A204.1 (cell line): ENCODE results near the gene GSTM2.

Experiments
- FAIRE-seq: peaks from 2 replicates; lab custom pipeline; 2012; peaks lifted over from hg19 to GRCh38; lab: Jason Lieb, UNC

The GSTM2 gene

GRCh38 chr1:109630081-109630897, 37.6 kb upstream of the GSTM2 start:
- no peak for FAIRE-seq

- no peak for FAIRE-seq
These were observed 36.9 kb upstream of the GSTM2 start for GRCh38 chr1:109630898-109631512.

GRCh38 chr1:109631513-109632505, 36.0 kb upstream of the GSTM2 start:
- no peak for FAIRE-seq

GRCh38 chr1:109632671-109633346, 35.0 kb upstream of the GSTM2 start:
- FAIRE-seq, result no peak

- FAIRE-seq, result no peak
These were observed 33.6 kb upstream of the GSTM2 start for GRCh38 chr1:109634292-109634691.

GRCh38 chr1:109634771-109635750, 32.8 kb upstream of the GSTM2 start:
- FAIRE-seq, result no peak

- no peak for FAIRE-seq
These were observed 32.0 kb upstream of the GSTM2 start for GRCh38 chr1:109635862-109636200.

GRCh38 chr1:109636201-109636952, 31.5 kb upstream of the GSTM2 start:
- no peak for FAIRE-seq

GRCh38 chr1:109637446-109637845, 30.4 kb upstream of the GSTM2 start:
- FAIRE-seq, result no peak

- FAIRE-seq, result no peak
These were observed 28.6 kb upstream of the GSTM2 start for GRCh38 chr1:109639063-109639840.

- no peak for FAIRE-seq
These were observed 28.0 kb upstream of the GSTM2 start for GRCh38 chr1:109639841-109640184.

- no peak for FAIRE-seq
These were observed 27.5 kb upstream of the GSTM2 start for GRCh38 chr1:109640285-109640865.

- no peak for FAIRE-seq
These were observed 26.6 kb upstream of the GSTM2 start for GRCh38 chr1:109641078-109641740.

- no peak for FAIRE-seq
These were observed 26.0 kb upstream of the GSTM2 start for GRCh38 chr1:109641861-109642260.

GRCh38 chr1:109642626-109643025, 25.2 kb upstream of the GSTM2 start:
- no peak for FAIRE-seq

- no peak for FAIRE-seq
These were observed 24.2 kb upstream of the GSTM2 start for GRCh38 chr1:109643385-109644230.

GRCh38 chr1:109644670-109645069, 23.2 kb upstream of the GSTM2 start:
- FAIRE-seq, result no peak

GRCh38 chr1:109649491-109649914, 18.4 kb upstream of the GSTM2 start:
- FAIRE-seq, result peak; percentile 96
